Right forelimb (tissue), 1 donor: ENCODE data around the gene TRIO.
"Not testable (repeated sequence)": the region's sequence is repeated elsewhere in the genome, so short reads cannot be mapped to it uniquely, and the experiment has no call there.

Experiments
- DNase-seq: peaks from one replicate; pipeline ENCODE4 v3.0.0-alpha.2; 2018

The TRIO gene

DNA sequence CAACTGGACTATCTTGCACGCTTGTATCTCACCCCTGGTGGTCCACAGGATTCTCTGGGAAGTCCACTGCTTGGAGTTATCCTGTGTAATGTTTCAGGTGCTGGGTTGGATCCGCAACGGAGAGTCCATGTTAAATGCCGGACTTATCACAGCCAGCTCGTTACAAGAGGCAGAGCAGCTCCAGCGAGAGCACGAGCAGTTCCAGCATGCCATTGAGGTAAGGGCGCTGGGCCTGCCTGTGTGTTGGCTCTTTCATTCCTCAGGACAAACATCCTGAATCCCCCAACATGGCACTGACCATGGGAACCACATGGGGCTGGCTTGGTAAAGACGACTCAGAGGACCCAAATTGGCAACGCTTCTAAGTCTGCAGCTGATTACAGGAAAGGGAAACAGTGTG is 223.6 kb downstream of the TRIO start:
- no peak for DNase-seq

GRCh38 chr5:14367364-14367763 is 224.2 kb downstream of the TRIO start:
- DNase-seq, result no peak

GRCh38 chr5:14369780-14370179 is 226.6 kb downstream of the TRIO start:
- DNase-seq, result no peak

DNA sequence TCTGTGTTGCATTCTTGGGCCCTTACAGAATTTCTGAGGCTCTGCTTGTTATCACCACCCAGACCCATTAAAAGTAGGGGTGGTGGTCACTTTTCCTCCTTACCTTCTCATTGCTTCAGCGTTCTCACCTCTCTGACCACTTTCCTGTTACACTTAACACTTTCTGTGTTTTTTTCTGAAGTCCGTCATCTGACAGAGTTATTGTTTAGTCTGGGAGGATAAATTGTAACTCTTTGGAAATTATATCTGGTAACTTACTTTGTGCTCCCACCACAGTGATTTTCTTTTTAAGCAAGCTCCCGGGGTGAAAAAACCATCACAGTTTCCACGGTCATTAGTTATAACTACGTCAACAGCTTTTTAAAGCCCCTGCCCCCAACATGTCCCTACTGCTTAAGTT is 227.2 kb downstream of the TRIO start:
- DNase-seq, result no peak

DNA sequence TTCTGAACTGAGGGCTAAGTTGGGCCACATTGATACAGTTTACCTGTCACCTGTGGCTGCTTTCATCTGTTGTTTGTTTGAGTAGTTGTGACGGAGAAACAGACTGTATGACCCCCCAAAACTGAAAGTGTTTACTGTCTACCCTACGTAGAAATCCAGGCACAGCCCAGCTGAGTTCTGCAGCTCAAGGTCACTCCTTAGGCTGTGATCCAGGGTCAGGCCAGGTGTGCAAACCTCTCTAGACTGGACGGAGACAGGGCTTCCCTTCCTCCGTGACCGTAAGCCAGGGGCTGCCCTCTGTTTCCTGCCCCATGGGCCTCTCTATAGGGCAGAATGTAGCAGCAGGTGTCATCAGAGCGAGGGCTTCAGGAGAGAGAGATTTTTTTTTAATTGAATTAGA is 230.5 kb downstream of the TRIO start:
- DNase-seq, result no peak

DNA sequence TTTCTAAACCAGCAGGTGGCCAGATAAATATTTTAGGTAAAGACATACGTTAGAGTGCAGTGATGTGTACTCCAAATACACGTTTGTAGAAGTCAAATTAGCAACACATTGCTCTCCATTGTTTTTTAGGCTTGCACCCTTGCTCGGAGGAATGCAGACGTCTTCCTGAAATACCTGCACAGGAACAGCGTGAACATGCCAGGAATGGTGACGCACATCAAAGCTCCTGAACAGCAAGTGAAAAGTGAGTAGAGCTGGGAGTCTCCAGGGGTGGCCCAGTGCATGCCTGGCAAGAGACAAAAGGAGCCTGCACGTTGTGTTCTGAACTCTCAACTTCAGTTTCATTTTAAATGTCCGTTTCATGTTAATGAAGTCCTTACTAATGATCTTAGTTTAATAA is 231.0 kb downstream of the TRIO start:
- no peak for DNase-seq

- no peak for DNase-seq
Observed at GRCh38 chr5:14376789-14377188, 233.6 kb downstream of the TRIO start.

DNA sequence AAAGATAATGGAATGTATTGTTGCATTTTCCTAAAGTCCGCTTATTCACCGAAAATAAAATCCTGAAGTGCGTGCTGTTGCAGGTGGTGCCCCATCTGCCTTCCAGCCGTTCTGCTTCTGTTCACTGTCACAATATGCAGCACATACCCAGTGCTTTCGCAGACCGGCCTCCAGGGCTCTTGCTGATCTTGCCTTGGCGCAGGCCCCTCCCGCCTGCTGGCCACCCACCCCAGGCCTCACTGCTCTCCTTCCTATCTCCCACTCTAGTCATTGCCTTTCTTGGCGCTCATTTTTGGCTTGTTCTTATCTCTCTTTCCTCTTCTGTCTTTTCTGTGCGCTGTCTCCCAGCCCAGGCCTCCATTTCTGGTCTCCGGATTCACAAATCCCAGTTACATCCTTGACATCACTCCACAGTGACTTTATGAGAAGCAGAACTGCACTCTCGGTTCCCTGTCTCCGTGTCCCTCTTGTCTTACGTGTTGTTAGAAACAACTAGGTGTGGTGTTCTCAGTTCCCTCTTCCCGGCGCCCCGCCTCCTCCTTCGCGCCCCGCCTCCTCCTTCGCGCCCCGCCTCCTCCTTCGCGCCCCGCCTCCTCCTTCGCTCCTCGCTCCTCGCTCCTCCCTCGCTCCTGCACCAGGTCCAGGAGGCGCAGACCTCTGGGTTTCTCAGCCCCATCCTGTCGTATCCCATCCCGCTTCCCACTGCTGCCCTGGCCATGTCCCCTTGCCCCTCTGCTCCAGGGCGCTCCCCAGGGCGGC is 236.8 kb downstream of the TRIO start:
- DNase-seq, result no peak

- no peak for DNase-seq
Observed at GRCh38 chr5:14380712-14381111, 237.6 kb downstream of the TRIO start.

- no peak for DNase-seq
Observed at GRCh38 chr5:14382640-14383039, 239.5 kb downstream of the TRIO start.

- DNase-seq, result no peak
Observed at GRCh38 chr5:14383923-14384322, 240.8 kb downstream of the TRIO start.

GRCh38 chr5:14385019-14385418 is 241.9 kb downstream of the TRIO start:
- DNase-seq, result no peak

- no peak for DNase-seq
Observed at GRCh38 chr5:14386884-14387624, 243.9 kb downstream of the TRIO start.

- no peak for DNase-seq
Observed at GRCh38 chr5:14388741-14389140, 245.6 kb downstream of the TRIO start.

DNA sequence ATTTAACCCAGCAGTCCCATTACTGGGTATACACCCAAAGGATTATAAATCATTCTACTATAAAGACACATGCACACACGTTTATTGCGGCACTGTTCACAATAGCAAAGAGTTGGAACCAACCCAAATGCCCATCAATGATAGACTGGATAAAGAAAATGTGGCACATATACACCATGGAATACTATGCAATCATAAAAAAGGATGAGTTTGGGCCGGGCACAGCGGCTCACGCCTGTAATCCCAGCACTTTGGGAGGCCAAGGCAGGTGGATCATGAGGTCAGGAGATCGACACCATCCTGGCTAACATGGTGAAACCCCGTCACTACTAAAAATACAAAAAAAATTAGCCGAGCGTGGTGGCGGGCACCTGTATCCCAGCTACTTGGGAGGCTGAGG is 249.4 kb downstream of the TRIO start:
- not testable (repeated sequence) for DNase-seq

DNA sequence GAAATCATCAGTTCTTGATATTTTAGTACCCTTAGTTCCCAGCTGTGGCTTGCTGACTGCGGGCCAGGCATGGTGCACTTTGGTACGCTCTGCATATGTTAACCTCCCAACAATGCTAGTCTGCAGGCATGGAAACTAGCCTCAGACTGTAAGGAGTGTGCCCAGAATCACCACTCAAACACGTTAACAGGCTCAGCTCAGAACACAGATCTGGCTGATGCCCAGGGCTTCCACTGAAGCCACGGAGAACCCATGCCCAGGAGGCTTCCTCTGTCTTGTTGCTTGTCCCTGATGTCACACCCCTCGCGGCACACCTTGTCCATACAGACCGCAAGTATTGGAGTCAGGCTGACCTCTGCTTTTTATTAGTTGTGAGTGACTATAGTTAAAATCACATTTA is 251.2 kb downstream of the TRIO start:
- no peak for DNase-seq

DNA sequence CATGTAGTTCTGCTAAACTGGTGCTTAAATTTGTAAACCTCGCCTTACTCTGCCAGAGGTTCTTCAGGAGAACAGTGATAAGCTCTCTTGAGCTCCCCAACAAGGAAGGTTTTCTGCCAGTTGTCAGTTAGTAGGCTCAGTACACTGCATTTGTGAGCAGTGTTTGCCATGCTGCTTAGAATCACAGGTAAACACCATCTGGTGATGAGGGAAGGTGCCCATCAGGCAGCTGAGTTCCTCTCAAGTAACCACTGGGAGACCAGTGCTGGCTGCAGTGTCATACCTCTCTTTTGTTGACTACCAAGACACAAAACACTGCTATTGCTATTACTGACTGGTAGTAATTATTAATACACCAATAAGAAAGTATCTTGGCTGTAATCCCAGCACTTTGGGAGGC is 252.3 kb downstream of the TRIO start:
- no peak for DNase-seq

GRCh38 chr5:14396066-14396465 is 252.9 kb downstream of the TRIO start:
- no peak for DNase-seq

DNA sequence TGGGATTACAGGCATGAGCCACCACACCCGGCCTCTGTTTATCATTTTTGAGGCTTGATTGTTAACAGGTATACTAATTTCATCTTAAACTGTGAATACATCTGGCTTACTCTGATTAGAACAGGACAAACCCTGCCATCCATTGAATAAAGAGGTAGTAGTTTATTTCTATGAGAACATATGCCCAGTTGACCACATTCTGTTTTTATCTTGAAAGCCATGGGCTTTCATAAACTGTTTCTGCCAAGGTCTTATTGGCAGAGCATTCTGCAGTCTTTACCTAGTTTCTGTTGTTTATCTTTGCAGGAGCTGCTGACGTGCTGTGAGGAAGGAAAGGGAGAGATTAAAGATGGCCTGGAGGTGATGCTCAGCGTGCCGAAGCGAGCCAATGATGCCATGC is 253.6 kb downstream of the TRIO start:
- no peak for DNase-seq

DNA sequence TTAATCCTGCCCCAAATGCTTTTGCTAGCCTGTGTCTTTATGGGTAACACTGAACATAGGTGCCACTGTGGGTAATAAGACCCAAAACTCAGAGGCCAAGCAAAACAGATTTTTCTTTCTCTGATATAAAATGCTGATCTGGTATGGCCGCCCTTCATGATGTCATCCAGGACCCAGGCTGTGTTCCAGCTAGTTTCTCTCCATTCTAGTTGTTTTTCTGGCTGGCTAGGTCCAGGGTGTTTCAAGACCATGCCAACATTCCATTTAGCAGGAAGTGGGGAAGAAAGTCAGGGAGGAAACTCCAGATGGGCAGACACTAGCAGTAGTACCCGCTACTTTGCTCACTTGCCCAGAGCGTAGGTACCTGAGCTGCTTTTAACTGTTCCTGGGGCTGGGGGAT is 254.6 kb downstream of the TRIO start:
- DNase-seq, result no peak

- DNase-seq, result no peak
Observed at GRCh38 chr5:14399054-14399692, 256.0 kb downstream of the TRIO start.

DNA sequence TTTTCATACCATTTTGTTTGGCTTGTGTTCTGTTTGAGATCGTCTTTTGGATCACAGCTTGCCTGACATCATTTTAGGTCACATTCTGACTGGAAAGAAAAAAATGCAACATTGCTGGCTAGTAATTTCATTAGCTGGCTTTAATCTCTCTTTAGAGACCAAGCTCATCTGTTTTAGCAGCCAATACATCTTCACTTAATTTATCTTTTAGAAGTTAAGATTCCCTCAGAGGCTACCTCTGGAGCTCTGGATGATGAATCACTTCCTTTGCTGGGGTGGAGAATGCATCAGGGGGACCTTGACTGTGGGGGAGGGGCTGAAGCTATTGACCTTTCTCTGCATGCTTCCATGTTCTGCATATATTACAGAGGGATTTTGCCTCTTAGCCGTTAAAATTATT is 256.9 kb downstream of the TRIO start:
- no peak for DNase-seq

DNA sequence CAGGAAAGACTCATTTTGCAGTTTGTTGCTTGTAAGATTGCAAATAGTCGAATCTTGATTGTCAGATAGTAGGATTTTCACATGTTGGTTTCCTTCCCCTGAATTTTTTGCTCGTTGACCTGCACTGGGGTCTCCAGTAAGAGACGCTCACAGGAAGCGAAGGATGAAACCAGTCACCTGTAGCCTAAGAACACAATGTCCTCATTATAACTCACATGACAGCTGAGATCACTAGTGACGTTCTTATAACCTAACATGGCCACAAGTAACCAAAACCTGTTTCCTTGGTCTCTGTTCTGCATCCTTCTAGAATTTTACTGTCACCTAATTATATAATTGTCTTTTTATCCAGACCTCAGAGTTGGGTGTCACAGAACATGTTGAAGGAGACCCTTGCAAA is 257.5 kb downstream of the TRIO start:
- no peak for DNase-seq

DNA sequence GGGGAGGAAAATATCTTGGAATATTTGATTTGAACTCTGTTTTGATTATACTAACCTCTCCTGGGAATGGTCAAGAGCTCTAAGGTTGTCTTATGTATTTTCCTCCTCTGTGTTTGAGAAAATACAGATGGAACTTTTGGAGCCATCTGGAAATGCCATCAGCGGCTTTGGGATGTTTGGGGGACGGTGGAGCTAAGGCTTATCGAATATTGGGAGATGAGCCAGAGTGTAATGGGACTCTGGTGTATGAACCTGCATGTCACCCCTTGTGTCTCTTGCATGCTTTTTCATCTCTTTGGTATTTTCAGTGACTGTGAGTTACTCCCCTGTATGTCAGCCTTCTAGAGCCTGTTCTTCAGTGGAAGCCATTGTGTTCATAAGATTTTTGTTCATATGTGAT is 258.5 kb downstream of the TRIO start:
- DNase-seq, result no peak
